ENCODE data around the gene ADGRA1. TPM values are rescaled to one million over a fixed set of nuclear protein-coding genes. Genes with fewer than 3 reads are reported as not detected.

The ADGRA1 gene
- polyA plus RNA-seq, 3 donors, result not detected

GRCh38 chr10:133056651-133057178, 31.0 kb upstream of the ADGRA1 start:
- Mint-ChIP-seq H3K36me3 (no peaks in the 10 kb centered on the region), H3K27me3 (ENCODE audit: low read depth in 3 of 3) (peaks cover 3 to 14% (median 5%) of the 10 kb centered on the region in 3 donors), H3K27ac (no peak overlapping the region), H3K9me3 (peaks cover 0 to 5% (median 0%) of the 10 kb centered on the region in 7 donors), H3K4me1 (peaks cover 3% of the 10 kb centered on the region), H3K4me3 (no peak overlapping the region)
- intact Hi-C loops (cut with micrococcal nuclease), result no loop called here
- no peaks in the 10 kb centered on the region for H4K20me1 ChIP-seq (ENCODE audit: insufficient read depth, low read length)
- TF ChIP-seq CTCF (IDR thresholded peaks at IDR 0.05), result no peak
- no peak overlapping the region for H3K9ac ChIP-seq (ENCODE audit: insufficient read depth, low read length, poor library complexity, severe bottlenecking)
- no peak overlapping the region for H3K4me2 ChIP-seq (replicated peaks; ENCODE audit: extremely low read depth, low read length, poor library complexity, severe bottlenecking)
- no peaks in the 10 kb centered on the region for H3K79me2 ChIP-seq (ENCODE audit: insufficient read depth, low read length)
- no peak for DNase-seq
- H3K27ac ChIP-seq (ENCODE audit: low read depth in 1 of 2, low read length in 2 of 2), result no peak overlapping the region
- 89% methylated on average over 17 of the region's 19 CpGs for WGBS (ENCODE audit: insufficient coverage)
- no peak overlapping the region for H2AFZ ChIP-seq (ENCODE audit: insufficient read depth, low read depth, low read length, poor library complexity, severe bottlenecking)
- H3K4me1 ChIP-seq (ENCODE audit: control insufficient read depth in 1 of 2, insufficient read depth in 2 of 2, low read length in 2 of 2), result peaks cover 0 to 6% of the 10 kb centered on the region in 2 donors
- H3K4me3 ChIP-seq (replicated peaks in 1 of 3; ENCODE audit: low read depth in 2 of 3, low read length in 3 of 3), result no peak overlapping the region
- no peaks in the 10 kb centered on the region for H3K9me3 ChIP-seq (replicated peaks in 1 of 2; ENCODE audit: control insufficient read depth in 1 of 2, insufficient read depth in 1 of 2, low read length in 2 of 2)
- H3K27me3 ChIP-seq (ENCODE audit: control insufficient read depth in 2 of 2, insufficient read depth in 2 of 2, low read length in 2 of 2), result no peaks in the 10 kb centered on the region
- H3K36me3 ChIP-seq (replicated peaks in 1 of 2; ENCODE audit: control insufficient read depth in 1 of 2, insufficient read depth in 2 of 2, low read length in 2 of 2), result no peaks in the 10 kb centered on the region

- Mint-ChIP-seq H3K27me3 (ENCODE audit: low read depth in 3 of 3) (peaks cover 7 to 15% (median 11%) of the 10 kb centered on the region in 3 donors), H3K36me3 (no peaks in the 10 kb centered on the region), H3K4me3 (no peak overlapping the region), H3K27ac (peak overlapping the region in 3 of 7 donors; percentile 24 to 56 (median 32)), H3K4me1 (peaks cover 3% of the 10 kb centered on the region), H3K9me3 (peaks cover 0 to 13% (median 1%) of the 10 kb centered on the region in 7 donors)
- no peak overlapping the region for H3K4me3 ChIP-seq (replicated peaks in 1 of 3; ENCODE audit: low read depth in 2 of 3, low read length in 3 of 3)
- WGBS (ENCODE audit: insufficient coverage), result 0% methylated on average over 2 of the region's 13 CpGs
- intact Hi-C loops (cut with micrococcal nuclease), result no loop called here
- no peaks in the 10 kb centered on the region for H3K9me3 ChIP-seq (replicated peaks in 1 of 2; ENCODE audit: control insufficient read depth in 1 of 2, insufficient read depth in 1 of 2, low read length in 2 of 2)
- H3K27ac ChIP-seq (ENCODE audit: low read depth in 1 of 2, low read length in 2 of 2), result no peak overlapping the region
- no peaks in the 10 kb centered on the region for H3K27me3 ChIP-seq (ENCODE audit: control insufficient read depth in 2 of 2, insufficient read depth in 2 of 2, low read length in 2 of 2)
- H3K4me1 ChIP-seq (ENCODE audit: control insufficient read depth in 1 of 2, insufficient read depth in 2 of 2, low read length in 2 of 2), result peaks cover 0 to 6% of the 10 kb centered on the region in 2 donors
- no peaks in the 10 kb centered on the region for H4K20me1 ChIP-seq (ENCODE audit: insufficient read depth, low read length)
- no peaks in the 10 kb centered on the region for H3K36me3 ChIP-seq (replicated peaks in 1 of 2; ENCODE audit: control insufficient read depth in 1 of 2, insufficient read depth in 2 of 2, low read length in 2 of 2)
- TF ChIP-seq CTCF (IDR thresholded peaks at IDR 0.05), result no peak
- H3K79me2 ChIP-seq (ENCODE audit: insufficient read depth, low read length), result no peaks in the 10 kb centered on the region
- H2AFZ ChIP-seq (ENCODE audit: insufficient read depth, low read depth, low read length, poor library complexity, severe bottlenecking), result no peak overlapping the region
- DNase-seq, result peak in 1 of 3 donors; percentile 15
- no peak overlapping the region for H3K9ac ChIP-seq (ENCODE audit: insufficient read depth, low read length, poor library complexity, severe bottlenecking)
- no peak overlapping the region for H3K4me2 ChIP-seq (replicated peaks; ENCODE audit: extremely low read depth, low read length, poor library complexity, severe bottlenecking)
Measured at GRCh38 chr10:133058331-133059092, 29.2 kb upstream of the ADGRA1 start.

All from CD14-positive monocyte (primary cell).